Glomerular endothelial cell (primary cell): ENCODE results near the gene GREM2. TPM values are rescaled to one million over a fixed set of nuclear protein-coding genes. Genes with fewer than 3 reads are reported as not detected.

Source experiments
- DNase-seq: peaks from one replicate; pipeline ENCODE4 v3.0.0-alpha.2; 2011; ENCODE audit warnings: low read depth, low spot score; ENCODE audit errors: extremely low read depth
- total RNA-seq: library from RNA; depleted of rRNA; stranded (reverse); fragments of >200 nt; gene quantifications from 2 replicates; pipeline ENCODE4 v1.2.3, GENCODE V29; 2015

GREM2 gene
- total RNA-seq, 1 donor from 2014 or later = not detected

DNA sequence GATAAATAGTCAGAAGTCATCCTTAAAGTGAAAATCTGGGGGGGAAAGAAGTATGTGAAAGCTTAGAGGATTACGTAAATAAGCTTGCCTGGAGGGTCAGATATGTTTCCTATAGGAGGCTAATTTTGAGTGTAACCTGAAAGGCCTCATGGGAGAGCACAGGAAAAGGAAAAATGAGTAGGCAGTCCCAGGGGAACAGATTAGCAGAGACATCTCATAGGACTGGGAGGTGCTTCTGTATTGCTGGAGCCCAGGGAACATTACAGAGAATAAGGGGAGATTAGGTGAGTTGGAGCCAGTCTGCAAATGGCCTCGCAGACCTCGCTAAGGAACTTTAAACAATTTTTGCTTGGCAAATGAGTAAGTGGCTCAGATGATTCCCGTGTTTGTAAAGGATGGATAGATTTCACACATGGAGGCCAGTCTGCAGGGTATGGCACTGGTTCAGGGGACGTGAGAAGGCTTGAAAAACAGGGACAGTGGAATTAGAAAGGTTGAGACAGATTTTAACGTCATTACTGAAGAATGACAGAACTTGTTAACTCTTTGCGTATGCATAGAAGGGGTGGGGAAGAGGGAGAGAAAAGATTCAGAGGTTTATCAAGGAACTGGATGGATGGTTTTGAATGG lies 149.1 kb downstream of the GREM2 start:
- no peak for DNase-seq

DNA sequence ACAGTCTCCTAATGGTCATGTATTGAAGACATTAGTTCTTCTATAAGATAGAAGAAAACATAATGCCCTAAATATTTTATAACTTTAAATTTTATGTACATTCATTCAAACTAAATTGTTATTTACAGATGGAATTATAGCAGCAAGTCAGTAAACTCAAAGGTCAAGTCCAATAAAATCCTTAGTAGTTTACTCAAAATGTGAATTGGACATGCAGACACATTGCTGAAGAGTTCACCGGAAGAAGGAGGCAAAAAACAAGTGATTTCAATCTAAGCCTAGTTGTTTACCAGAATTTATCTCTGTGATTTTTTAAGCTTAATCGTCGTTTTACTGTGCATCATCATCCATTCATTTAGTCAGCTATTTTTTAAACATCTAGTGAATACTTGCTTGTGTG lies 149.7 kb downstream of the GREM2 start:
- no peak for DNase-seq

DNA sequence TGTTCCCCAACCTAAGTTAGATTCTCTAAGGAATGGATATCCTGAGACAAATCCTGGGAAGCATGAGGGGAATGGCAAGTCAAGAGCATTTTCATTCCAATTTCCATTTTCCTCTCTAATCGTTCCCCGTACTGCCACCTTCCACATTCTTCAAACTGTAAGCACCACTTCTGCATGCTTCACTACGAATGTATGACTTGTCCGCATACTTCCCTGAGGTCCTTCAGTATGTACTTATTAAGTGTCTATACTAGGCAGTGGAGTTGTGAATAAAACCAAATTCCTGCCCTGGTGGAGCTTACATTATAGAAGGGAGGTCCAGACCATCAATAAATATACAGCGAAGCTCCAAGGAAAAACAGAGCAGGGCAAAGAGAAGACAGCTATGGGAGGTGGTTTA lies 154.8 kb downstream of the GREM2 start:
- no peak for DNase-seq

DNA sequence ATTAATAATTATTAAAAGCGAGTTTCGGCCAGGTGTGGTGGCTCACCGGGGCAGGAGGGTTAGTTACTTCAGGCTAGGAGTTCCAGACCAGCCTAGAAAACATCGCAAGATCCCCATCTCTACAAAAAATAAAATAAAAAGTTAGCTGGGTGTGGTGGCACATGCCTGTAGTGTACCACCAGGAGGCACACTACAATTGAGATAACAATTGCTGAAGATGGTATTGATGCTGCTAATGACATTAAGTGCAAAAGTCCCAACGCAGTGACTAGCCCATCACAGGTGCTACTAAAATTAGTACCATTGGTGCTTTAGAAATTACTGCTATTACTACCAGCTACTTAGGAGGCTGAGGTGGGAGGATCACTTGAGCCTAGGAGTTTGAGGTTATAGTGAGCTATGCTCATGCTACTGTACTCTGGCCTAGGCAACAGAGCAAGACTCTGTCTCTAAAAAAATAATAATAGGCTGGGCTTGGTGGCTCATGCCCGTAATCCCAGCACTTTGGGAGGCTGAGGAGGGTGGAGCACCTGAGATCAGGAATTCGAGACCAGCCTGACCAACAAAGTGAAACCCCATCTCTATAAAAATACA lies 156.6 kb downstream of the GREM2 start:
- no peak for DNase-seq

DNA sequence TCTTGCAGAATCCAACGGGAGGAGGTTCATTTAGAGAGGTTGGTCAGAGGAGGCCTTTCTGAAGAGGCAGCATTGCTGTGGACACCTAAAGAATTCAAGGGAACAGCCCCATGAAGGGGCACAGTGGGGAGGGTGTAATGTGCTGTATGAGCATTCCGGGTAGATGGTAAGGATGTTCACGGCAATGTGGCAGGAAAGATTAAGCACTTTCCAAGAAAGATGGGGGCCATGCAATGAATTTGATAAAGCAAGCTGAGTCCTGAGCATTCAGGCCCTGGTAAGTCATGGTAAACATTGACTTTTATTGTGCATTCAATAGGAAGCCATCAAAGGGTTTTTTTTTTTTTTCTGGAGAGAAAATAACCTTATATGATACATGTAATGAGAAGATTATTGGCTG lies 166.6 kb downstream of the GREM2 start:
- DNase-seq = no peak

DNA sequence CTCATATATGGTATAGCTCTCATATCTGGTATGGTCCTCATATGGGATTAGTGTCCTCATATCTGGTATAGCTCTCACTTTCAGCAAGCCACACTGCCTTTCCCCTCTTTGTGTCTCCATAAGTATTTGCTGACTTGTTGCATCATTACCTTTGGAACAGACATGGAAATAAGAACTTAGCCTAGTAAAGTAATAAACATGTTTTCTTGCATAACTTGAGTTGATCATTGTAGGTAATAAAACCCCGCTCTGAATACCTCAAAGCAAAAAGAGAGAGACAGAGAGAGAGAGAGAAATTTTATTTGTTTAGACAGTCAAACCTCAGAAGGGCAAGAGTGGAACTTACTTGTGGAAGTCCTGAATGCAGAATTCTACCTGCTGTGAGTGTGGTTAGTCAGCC lies 170.3 kb downstream of the GREM2 start:
- no peak for DNase-seq
